ENCODE data around the gene REEP3.

Gene REEP3

DNA sequence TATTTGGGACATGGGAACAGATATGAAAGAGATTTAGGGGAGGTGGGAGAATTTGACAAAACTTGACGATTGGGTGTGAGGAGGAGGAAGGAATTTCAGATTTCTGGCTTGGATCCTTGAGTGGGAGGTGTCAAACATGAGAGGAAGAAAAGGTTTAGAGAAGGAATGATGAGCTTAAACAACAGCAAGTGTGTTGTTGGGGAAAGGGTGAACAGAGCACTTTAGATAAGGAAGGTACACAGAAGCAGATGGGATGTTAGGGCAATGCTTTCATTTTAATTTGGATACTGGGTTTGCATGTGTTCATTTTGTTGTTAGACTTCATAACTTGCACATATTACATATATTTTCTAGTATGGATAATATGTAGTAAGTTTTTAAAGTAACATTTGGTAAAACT, 23.2 kb downstream of the REEP3 start:
- Histone ChIP-seq H3K27me3 (ENCODE audit: insufficient read depth, low read length, poor library complexity) (no peaks in the 10 kb centered on the region), H2AFZ (ENCODE audit: low read depth, low read length) (no peak overlapping the region), H3K27ac (ENCODE audit: low read length) (no peak overlapping the region), H3K9ac (ENCODE audit: low read depth, low read length) (no peak overlapping the region), H3K36me3 (ENCODE audit: insufficient read depth, low read length) (no peaks in the 10 kb centered on the region), H3K9me3 (ENCODE audit: insufficient read depth, low read length, severe bottlenecking) (no peaks in the 10 kb centered on the region), H3K4me2 (ENCODE audit: insufficient read depth, low read length) (no peak overlapping the region), H4K20me1 (ENCODE audit: insufficient read depth, low read length) (peaks cover 11% of the 10 kb centered on the region), H3K79me2 (ENCODE audit: insufficient read depth, low read length) (peaks cover 51% of the 10 kb centered on the region), H3K4me1 (ENCODE audit: insufficient read depth, low read length) (no peaks in the 10 kb centered on the region), H3K4me3 (ENCODE audit: low read depth in 1 of 2, low read length in 2 of 2) (no peak overlapping the region)
- ATAC-seq (ENCODE audit: insufficient read depth, low read depth) (no peak), DNase-seq (no peak)
- TF ChIP-seq CTCF (IDR thresholded peaks at IDR 0.05; ENCODE audit: borderline replicate concordance, extremely low read depth, low read length, poor library complexity, severe bottlenecking) (no peak), EZH2 (IDR thresholded peaks at IDR 0.05; ENCODE audit: borderline replicate concordance, low read depth, low read length, severe bottlenecking) (no peak)

DNA sequence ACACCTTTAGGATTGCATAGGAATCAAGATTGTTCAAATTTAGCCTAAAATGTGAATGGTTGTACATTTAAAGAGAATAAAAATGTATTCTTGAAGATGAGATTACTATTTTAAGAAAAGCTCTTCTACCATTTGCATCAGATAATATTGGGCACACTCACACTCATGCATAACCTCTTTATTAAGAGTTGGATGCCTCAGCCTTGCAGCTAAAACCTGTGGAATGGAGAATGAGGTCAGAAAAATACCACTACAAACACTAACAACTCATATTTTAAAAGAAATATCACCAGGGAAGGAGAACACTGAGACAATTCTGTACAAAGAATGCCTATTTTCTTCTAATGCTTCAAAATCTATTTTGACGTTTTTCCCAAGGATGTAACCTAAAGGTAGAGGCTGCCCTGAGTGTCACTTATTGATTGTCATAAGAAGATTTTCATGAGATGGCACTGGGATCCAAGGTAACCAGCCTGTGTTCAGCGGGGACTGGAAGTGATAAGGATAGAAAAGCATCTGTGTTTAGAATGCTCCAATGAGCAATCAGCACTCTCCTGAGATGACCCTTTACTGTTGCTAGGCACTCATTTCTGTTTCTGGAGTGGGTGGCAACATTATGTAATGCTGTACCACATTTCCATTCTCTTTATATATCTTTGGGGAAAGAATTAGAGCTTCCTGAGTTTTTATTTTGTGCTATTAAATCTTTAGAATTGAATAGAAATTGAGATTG, 26.6 kb downstream of the REEP3 start:
- Histone ChIP-seq H3K36me3 (ENCODE audit: insufficient read depth, low read length) (no peaks in the 10 kb centered on the region), H3K27ac (ENCODE audit: low read length) (no peak overlapping the region), H3K4me3 (ENCODE audit: low read depth in 1 of 2, low read length in 2 of 2) (no peak overlapping the region), H3K27me3 (ENCODE audit: insufficient read depth, low read length, poor library complexity) (no peaks in the 10 kb centered on the region), H3K4me1 (ENCODE audit: insufficient read depth, low read length) (peaks cover 2% of the 10 kb centered on the region; the same call in 1 of the 2 replicates), H2AFZ (ENCODE audit: low read depth, low read length) (no peak overlapping the region), H3K4me2 (ENCODE audit: insufficient read depth, low read length) (no peak overlapping the region), H3K9me3 (ENCODE audit: insufficient read depth, low read length, severe bottlenecking) (no peaks in the 10 kb centered on the region), H4K20me1 (ENCODE audit: insufficient read depth, low read length) (peaks cover 7% of the 10 kb centered on the region), H3K9ac (ENCODE audit: low read depth, low read length) (no peak overlapping the region), H3K79me2 (ENCODE audit: insufficient read depth, low read length) (peaks cover 57% of the 10 kb centered on the region)
- TF ChIP-seq CTCF (IDR thresholded peaks at IDR 0.05; ENCODE audit: borderline replicate concordance, extremely low read depth, low read length, poor library complexity, severe bottlenecking) (no peak), EZH2 (IDR thresholded peaks at IDR 0.05; ENCODE audit: borderline replicate concordance, low read depth, low read length, severe bottlenecking) (no peak)
- DNase-seq (no peak), ATAC-seq (ENCODE audit: insufficient read depth, low read depth) (no peak)

- peaks cover 11% of the 10 kb centered on the region for H3K4me1 ChIP-seq (ENCODE audit: insufficient read depth, low read length)
- no peak overlapping the region for H3K9ac ChIP-seq (ENCODE audit: low read depth, low read length)
- peaks cover 5% of the 10 kb centered on the region for H4K20me1 ChIP-seq (ENCODE audit: insufficient read depth, low read length)
- H3K27ac ChIP-seq (ENCODE audit: low read length), result no peak overlapping the region
- H3K79me2 ChIP-seq (ENCODE audit: insufficient read depth, low read length), result peaks cover 52% of the 10 kb centered on the region
- H3K4me2 ChIP-seq (ENCODE audit: insufficient read depth, low read length), result no peak overlapping the region
- H3K4me3 ChIP-seq (ENCODE audit: low read depth in 1 of 2, low read length in 2 of 2), result no peak overlapping the region
- H3K27me3 ChIP-seq (ENCODE audit: insufficient read depth, low read length, poor library complexity), result no peaks in the 10 kb centered on the region
- TF ChIP-seq EZH2 (IDR thresholded peaks at IDR 0.05; ENCODE audit: borderline replicate concordance, low read depth, low read length, severe bottlenecking), result no peak
- no peak for TF ChIP-seq CTCF (IDR thresholded peaks at IDR 0.05; ENCODE audit: borderline replicate concordance, extremely low read depth, low read length, poor library complexity, severe bottlenecking)
- no peaks in the 10 kb centered on the region for H3K9me3 ChIP-seq (ENCODE audit: insufficient read depth, low read length, severe bottlenecking)
- DNase-seq, result no peak
- H3K36me3 ChIP-seq (ENCODE audit: insufficient read depth, low read length), result no peaks in the 10 kb centered on the region
- ATAC-seq (ENCODE audit: insufficient read depth, low read depth), result no peak
- no peak overlapping the region for H2AFZ ChIP-seq (ENCODE audit: low read depth, low read length)
These were observed 27.7 kb downstream of the REEP3 start for GRCh38 chr10:63548860-63549259.

Data from DND-41 (cell line).